Ishikawa (cell line): ENCODE results near the gene NAPEPLD.

ENCODE experiments used
- CEBPB ChIP-seq: IDR thresholded peaks from 2 replicates; pipeline ENCODE4 v1.6.1; 2012
- CREB1 ChIP-seq: IDR thresholded peaks from 2 replicates; pipeline ENCODE4 v1.6.1; 2012; ENCODE audit warnings: low read depth
- EGR1 ChIP-seq: IDR thresholded peaks from 2 replicates; pipeline ENCODE4 v1.6.1; 2012
- EP300 ChIP-seq: IDR thresholded peaks from 2 replicates; pipeline ENCODE4 v1.6.1; 2012; ENCODE audit warnings: borderline replicate concordance
- RAD21 ChIP-seq: IDR thresholded peaks from 2 replicates; pipeline ENCODE4 v1.6.1; 2012; ENCODE audit warnings: low read depth
- TAF1 ChIP-seq: IDR thresholded peaks from 2 replicates; pipeline ENCODE4 v1.6.1; 2012; ENCODE audit warnings: low read depth, mild to moderate bottlenecking
- TEAD4 ChIP-seq: IDR thresholded peaks from 2 replicates; pipeline ENCODE4 v1.6.1; 2012
- YY1 ChIP-seq: IDR thresholded peaks from 2 replicates; pipeline ENCODE4 v1.6.1; 2012; ENCODE audit warnings: low read depth
- ZBTB7A ChIP-seq: IDR thresholded peaks from 2 replicates; pipeline ENCODE4 v1.6.1; 2012; ENCODE audit warnings: low read depth
- TF ChIP-seq, protein P1 (sequence below): IDR thresholded peaks from 2 replicates; pipeline ENCODE4 v1.6.1; 2012
- TF ChIP-seq, protein P2 (sequence below): IDR thresholded peaks from 2 replicates; pipeline ENCODE4 v1.6.1; 2012; ENCODE audit warnings: low read depth, mild to moderate bottlenecking

GRCh38 chr7:103106005-103106702, 42.7 kb downstream of the NAPEPLD start:
- TF ChIP-seq EP300, result no peak
- TF ChIP-seq RAD21, result no peak
- TF ChIP-seq CEBPB, result no peak
- TF ChIP-seq CREB1, result no peak
- no peak for TF ChIP-seq EGR1
- TF ChIP-seq, protein P1, sequence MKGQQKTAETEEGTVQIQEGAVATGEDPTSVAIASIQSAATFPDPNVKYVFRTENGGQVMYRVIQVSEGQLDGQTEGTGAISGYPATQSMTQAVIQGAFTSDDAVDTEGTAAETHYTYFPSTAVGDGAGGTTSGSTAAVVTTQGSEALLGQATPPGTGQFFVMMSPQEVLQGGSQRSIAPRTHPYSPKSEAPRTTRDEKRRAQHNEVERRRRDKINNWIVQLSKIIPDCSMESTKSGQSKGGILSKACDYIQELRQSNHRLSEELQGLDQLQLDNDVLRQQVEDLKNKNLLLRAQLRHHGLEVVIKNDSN, result no peak
- TF ChIP-seq ZBTB7A, result no peak
- TF ChIP-seq YY1, result no peak
- TF ChIP-seq TAF1, result no peak
- TF ChIP-seq, protein P2, sequence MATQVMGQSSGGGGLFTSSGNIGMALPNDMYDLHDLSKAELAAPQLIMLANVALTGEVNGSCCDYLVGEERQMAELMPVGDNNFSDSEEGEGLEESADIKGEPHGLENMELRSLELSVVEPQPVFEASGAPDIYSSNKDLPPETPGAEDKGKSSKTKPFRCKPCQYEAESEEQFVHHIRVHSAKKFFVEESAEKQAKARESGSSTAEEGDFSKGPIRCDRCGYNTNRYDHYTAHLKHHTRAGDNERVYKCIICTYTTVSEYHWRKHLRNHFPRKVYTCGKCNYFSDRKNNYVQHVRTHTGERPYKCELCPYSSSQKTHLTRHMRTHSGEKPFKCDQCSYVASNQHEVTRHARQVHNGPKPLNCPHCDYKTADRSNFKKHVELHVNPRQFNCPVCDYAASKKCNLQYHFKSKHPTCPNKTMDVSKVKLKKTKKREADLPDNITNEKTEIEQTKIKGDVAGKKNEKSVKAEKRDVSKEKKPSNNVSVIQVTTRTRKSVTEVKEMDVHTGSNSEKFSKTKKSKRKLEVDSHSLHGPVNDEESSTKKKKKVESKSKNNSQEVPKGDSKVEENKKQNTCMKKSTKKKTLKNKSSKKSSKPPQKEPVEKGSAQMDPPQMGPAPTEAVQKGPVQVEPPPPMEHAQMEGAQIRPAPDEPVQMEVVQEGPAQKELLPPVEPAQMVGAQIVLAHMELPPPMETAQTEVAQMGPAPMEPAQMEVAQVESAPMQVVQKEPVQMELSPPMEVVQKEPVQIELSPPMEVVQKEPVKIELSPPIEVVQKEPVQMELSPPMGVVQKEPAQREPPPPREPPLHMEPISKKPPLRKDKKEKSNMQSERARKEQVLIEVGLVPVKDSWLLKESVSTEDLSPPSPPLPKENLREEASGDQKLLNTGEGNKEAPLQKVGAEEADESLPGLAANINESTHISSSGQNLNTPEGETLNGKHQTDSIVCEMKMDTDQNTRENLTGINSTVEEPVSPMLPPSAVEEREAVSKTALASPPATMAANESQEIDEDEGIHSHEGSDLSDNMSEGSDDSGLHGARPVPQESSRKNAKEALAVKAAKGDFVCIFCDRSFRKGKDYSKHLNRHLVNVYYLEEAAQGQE, result no peak
- no peak for TF ChIP-seq TEAD4
